ENCODE measurements around the gene SPOCK2.

SPOCK2 gene

GRCh38 chr10:72025832-72026231 is 62.5 kb downstream of the SPOCK2 start:
- DNase-seq = no peak

GRCh38 chr10:72025400-72025799 is 63.0 kb downstream of the SPOCK2 start:
- no peak for DNase-seq

- DNase-seq = no peak
These were observed 63.8 kb downstream of the SPOCK2 start for GRCh38 chr10:72024596-72024995.

- DNase-seq = no peak
These were observed 66.1 kb downstream of the SPOCK2 start for GRCh38 chr10:72022228-72022627.

GRCh38 chr10:72020914-72021809 is 67.2 kb downstream of the SPOCK2 start:
- DNase-seq = no peak

GRCh38 chr10:72019085-72019876 is 69.1 kb downstream of the SPOCK2 start:
- DNase-seq = no peak

GRCh38 chr10:72016608-72017300 is 71.6 kb downstream of the SPOCK2 start:
- no peak for DNase-seq

GRCh38 chr10:72015841-72016240 is 72.5 kb downstream of the SPOCK2 start:
- no peak for DNase-seq

GRCh38 chr10:72014785-72015480 is 73.4 kb downstream of the SPOCK2 start:
- DNase-seq = no peak

GRCh38 chr10:72014197-72014596 is 74.2 kb downstream of the SPOCK2 start:
- no peak for DNase-seq

GRCh38 chr10:72013202-72013945 is 75.0 kb downstream of the SPOCK2 start:
- no peak for DNase-seq

- no peak for DNase-seq
These were observed 75.6 kb downstream of the SPOCK2 start for GRCh38 chr10:72012796-72013195.

- no peak for DNase-seq
These were observed 76.3 kb downstream of the SPOCK2 start for GRCh38 chr10:72011976-72012512.

GRCh38 chr10:72011468-72011867 is 76.9 kb downstream of the SPOCK2 start:
- no peak for DNase-seq

GRCh38 chr10:72011016-72011415 is 77.3 kb downstream of the SPOCK2 start:
- no peak for DNase-seq

- DNase-seq = no peak
These were observed 77.9 kb downstream of the SPOCK2 start for GRCh38 chr10:72010234-72010973.

GRCh38 chr10:72009425-72010081 is 78.8 kb downstream of the SPOCK2 start:
- no peak for DNase-seq

GRCh38 chr10:72009051-72009424 is 79.3 kb downstream of the SPOCK2 start:
- DNase-seq = no peak

All from activated naive CD4-positive, alpha-beta T cell treated with Interleukin-2 at 50 U/mL for 16 hours (primary cell).